H1 (cell line): ENCODE data around the gene KLHL30. TPM values are rescaled to one million over a fixed set of nuclear protein-coding genes. Genes with fewer than 3 reads are reported as not detected.

ENCODE experiments used
- CTCF ChIA-PET: fragments of 300-600 bp; sonication (Branson Sonifier 250); formaldehyde crosslinking; loops from one replicate; lab custom pipeline; 2021; ENCODE audit not compliant: partially characterized antibody; lab: Charles Lee
- POLR2A ChIA-PET: fragments of 300-600 bp; sonication (Branson Sonifier 250); formaldehyde crosslinking; loops from one replicate; lab custom pipeline; 2021; ENCODE audit warnings: inconsistent platforms; ENCODE audit not compliant: partially characterized antibody; lab: Charles Lee
- DNase-seq, 2 experiments: peaks; one replicate each; pipeline versions ENCODE4 v3.0.0 to v3.0.0-alpha.2; 2010 to 2022; ENCODE audit warnings: low spot score in 2 of 2, low read depth in 1 of 2, mixed read lengths in 1 of 2
- FAIRE-seq: peaks from 2 replicates; lab custom pipeline; 2011; peaks lifted over from hg19 to GRCh38; lab: Jason Lieb, UNC
- H2AFZ ChIP-seq: 2 replicates; pipeline ENCODE4 v1.8.1; 2012; ENCODE audit warnings: low read length, inconsistent platforms
- H2AK5ac ChIP-seq: 2 replicates; pipeline ENCODE4 v1.6.1; 2013; ENCODE audit warnings: low read depth, low read length
- H2BK120ac ChIP-seq: replicated peaks from 2 replicates; pipeline ENCODE3; 2013; ENCODE audit warnings: low read depth, low read length, inconsistent platforms
- H2BK12ac ChIP-seq: 2 replicates; pipeline ENCODE4 v1.6.1; 2013; ENCODE audit warnings: low read depth, low read length
- H2BK15ac ChIP-seq: 2 replicates; pipeline ENCODE4 v1.6.1; 2013; ENCODE audit warnings: low read length
- H2BK20ac ChIP-seq: 2 replicates; pipeline ENCODE4 v1.6.1; 2013; ENCODE audit warnings: low read length
- H2BK5ac ChIP-seq: 2 replicates; pipeline ENCODE4 v1.6.1; 2013; ENCODE audit warnings: low read depth, low read length
- H3K14ac ChIP-seq: 2 replicates; pipeline ENCODE4 v1.6.1; 2013; ENCODE audit warnings: inconsistent platforms; ENCODE audit not compliant: insufficient read length
- H3K18ac ChIP-seq: 2 replicates; pipeline ENCODE4 v1.6.1; 2013; ENCODE audit warnings: low read length; ENCODE audit errors: extremely low read depth
- H3K23ac ChIP-seq: 2 replicates; pipeline ENCODE4 v1.6.1; 2013; ENCODE audit warnings: inconsistent platforms; ENCODE audit not compliant: insufficient read length
- H3K23me2 ChIP-seq: 2 replicates; pipeline ENCODE4 v1.6.1; 2013; ENCODE audit warnings: low read depth, low read length
- H3K27ac ChIP-seq: 2 replicates; pipeline ENCODE4 v1.6.1; 2011; ENCODE audit warnings: low read depth, low read length, inconsistent platforms
- H3K27me3 ChIP-seq, 4 experiments: replicated peaks in 1 of 4; 1 replicate in 1 of 4; 2 replicates in 3 of 4; pipeline versions ENCODE4 v1.6.1 to v1.8.1; 2011 to 2013; ENCODE audit warnings: low read length in 3 of 4, mild to moderate bottlenecking in 3 of 4, inconsistent platforms in 2 of 4, mixed read lengths in 2 of 4, moderate library complexity in 1 of 4; ENCODE audit not compliant: control insufficient read depth in 3 of 4, insufficient read depth in 3 of 4; ENCODE audit errors: extremely low read depth in 1 of 4
- H3K36me3 ChIP-seq, 4 experiments: 2 replicates each; pipeline versions ENCODE4 v1.6.1 to v1.8.1; 2011 to 2013; ENCODE audit warnings: mild to moderate bottlenecking in 4 of 4, low read length in 3 of 4, moderate library complexity in 2 of 4, control low read depth in 1 of 4, inconsistent platforms in 1 of 4; ENCODE audit not compliant: insufficient read depth in 4 of 4, control insufficient read depth in 2 of 4
- H3K4ac ChIP-seq: replicated peaks from 2 replicates; pipeline ENCODE3; 2013; ENCODE audit warnings: low read length, low read depth, mixed read lengths, inconsistent platforms; ENCODE audit not compliant: insufficient read length
- H3K4me1 ChIP-seq, 4 experiments: replicated peaks in 1 of 4; 1 replicate in 1 of 4; 2 replicates in 3 of 4; pipeline versions ENCODE4 v1.6.1 to v1.8.1; 2011 to 2013; ENCODE audit warnings: low read length in 3 of 4, inconsistent platforms in 2 of 4, mixed read lengths in 1 of 4; ENCODE audit not compliant: insufficient read depth in 4 of 4, control insufficient read depth in 3 of 4
- H3K4me2 ChIP-seq, 2 experiments: 2 replicates each; pipeline versions ENCODE4 v1.6.1 to v1.8.1; 2011 to 2013; ENCODE audit warnings: low read depth in 2 of 2, low read length in 2 of 2, control low read depth in 1 of 2, inconsistent platforms in 1 of 2, mild to moderate bottlenecking in 1 of 2; ENCODE audit not compliant: insufficient read depth in 1 of 2
- H3K4me3 ChIP-seq, 4 experiments: fragments of 200-600, 300-600 bp in 1 of 4; sonication (generic), shearing (Covaris generic), sonication (Bioruptor Twin) in 1 of 4; 2 replicates each; pipeline versions ENCODE4 v1.5.1 to v1.8.1; 2011 to 2016; ENCODE audit warnings: low read length in 4 of 4, low read depth in 3 of 4, control low read depth in 2 of 4, inconsistent platforms in 2 of 4, mild to moderate bottlenecking in 2 of 4, mixed read lengths in 1 of 4, moderate library complexity in 1 of 4; ENCODE audit not compliant: insufficient read depth in 2 of 4; ENCODE audit errors: extremely low read depth in 1 of 4
- H3K56ac ChIP-seq: replicated peaks from 2 replicates; pipeline ENCODE3; 2013; ENCODE audit warnings: low read depth, mild to moderate bottlenecking, mixed read lengths, low read length, inconsistent platforms; ENCODE audit not compliant: insufficient read length
- H3K79me1 ChIP-seq: 2 replicates; pipeline ENCODE4 v1.6.1; 2013; ENCODE audit warnings: low read depth, low read length, control low read depth
- H3K79me2 ChIP-seq, 2 experiments: 2 replicates each; pipeline versions ENCODE4 v1.6.1 to v1.8.1; 2012 to 2013; ENCODE audit warnings: low read length in 2 of 2, mild to moderate bottlenecking in 2 of 2, inconsistent platforms in 1 of 2; ENCODE audit not compliant: insufficient read depth in 2 of 2, control insufficient read depth in 1 of 2
- H3K9ac ChIP-seq, 4 experiments: replicated peaks in 1 of 4; 1 replicate in 1 of 4; 2 replicates in 3 of 4; pipeline versions ENCODE4 v1.6.1 to v1.8.1; 2011 to 2013; ENCODE audit warnings: low read depth in 3 of 4, low read length in 3 of 4, control low read depth in 2 of 4, mild to moderate bottlenecking in 2 of 4, moderate library complexity in 2 of 4, inconsistent platforms in 1 of 4; ENCODE audit errors: extremely low read depth in 1 of 4
- H3K9me3 ChIP-seq, 2 experiments: 2 replicates each; pipeline versions ENCODE4 v1.6.1 to v1.8.1; 2012 to 2013; ENCODE audit warnings: mild to moderate bottlenecking in 2 of 2, moderate library complexity in 2 of 2, control low read depth in 1 of 2, inconsistent platforms in 1 of 2, low read depth in 1 of 2, low read length in 1 of 2, mixed read lengths in 1 of 2; ENCODE audit not compliant: insufficient read depth in 2 of 2
- H4K20me1 ChIP-seq, 2 experiments: replicated peaks in 1 of 2; 2 replicates each; pipeline versions ENCODE3 to v1.8.1; 2011 to 2013; ENCODE audit warnings: inconsistent platforms in 2 of 2, low read length in 2 of 2, mild to moderate bottlenecking in 1 of 2; ENCODE audit not compliant: insufficient read depth in 2 of 2, control insufficient read depth in 1 of 2
- H4K5ac ChIP-seq: 2 replicates; pipeline ENCODE4 v1.6.1; 2013; ENCODE audit warnings: low read length, low read depth, mixed read lengths, inconsistent platforms; ENCODE audit not compliant: insufficient read length
- H4K8ac ChIP-seq: 2 replicates; pipeline ENCODE4 v1.8.0; 2013; ENCODE audit warnings: mild to moderate bottlenecking, moderate library complexity, low read length, inconsistent platforms; ENCODE audit not compliant: insufficient read depth; ENCODE audit errors: extremely low read depth
- H4K91ac ChIP-seq: replicated peaks from 2 replicates; pipeline ENCODE3; 2013; ENCODE audit warnings: low read length, mixed read lengths, inconsistent platforms; ENCODE audit not compliant: insufficient read length
- RFX5 ChIP-seq: IDR thresholded peaks from 2 replicates; pipeline ENCODE4 v1.6.1; 2011; ENCODE audit warnings: low read depth, low read length, improper control_type of control experiment, borderline replicate concordance
- SUZ12 ChIP-seq: fragments of 200-600 bp; sonication (generic); IDR thresholded peaks from 2 replicates; pipeline ENCODE4 v1.6.1; 2012; ENCODE audit warnings: mild to moderate bottlenecking, inconsistent platforms, low read length, moderate library complexity, mixed read lengths
- WGBS, 2 experiments: shearing (Covaris generic) in 1 of 2; methylation state at CpG; one replicate each; pipeline versions ENCODE4 v1.1.6 to v1.1.7; 2013 to 2015; ENCODE audit warnings: low lambda C conversion rate in 2 of 2, mixed read lengths in 2 of 2, inconsistent platforms in 1 of 2, low coverage in 1 of 2, missing lambda C conversion rate in 1 of 2; ENCODE audit not compliant: insufficient replicate concordance in 2 of 2, insufficient coverage in 1 of 2, insufficient read length in 1 of 2; ENCODE audit errors: extremely low coverage in 1 of 2, missing lambda C conversion rate in 1 of 2; 5-methylcytosine and 5-hydroxymethylcytosine counted together
- polyA plus RNA-seq, 7 experiments: library from polyadenylated mRNA; depleted of rRNA in 3 of 7; stranded (reverse) in 5 of 7; unstranded in 2 of 7; fragments of >200 nt in 5 of 7; fragments of 200-250 nt in 2 of 7; gene quantifications; 1 replicate in 5 of 7; 2 replicates in 1 of 7; 4 replicates in 1 of 7; pipeline versions ENCODE4 v1.2.1 to v1.2.3, GENCODE V29; 2011 to 2013; ENCODE audit warnings: missing spikeins in 2 of 7, mixed read lengths in 2 of 7
- total RNA-seq: library from RNA; stranded (reverse); fragmentation: NEBNext Ultra II Directional; extraction: Animal tissue kit (Norgen Biotek cat#: 25700); gene quantifications from 2 replicates; pipeline ENCODE4 v1.2.1, GENCODE V29; 2021

The KLHL30 gene
- total and polyA plus RNA-seq, 2 of the 8 experiments (the other 6 are each of a cell fraction or from before 2014, with no cell fraction given): not detected

GRCh38 chr2:238149841-238150572, 11.5 kb downstream of the KLHL30 start:
- TF ChIP-seq RFX5 (no peak), SUZ12 (no peak)
- TF ChIP-seq, all 59 proteins: peak for 0
- H2BK120ac ChIP-seq: no peak overlapping the region
- no peaks in the 10 kb centered on the region for H3K23me2 ChIP-seq
- peaks cover 0 to 9% (median 5%) of the 10 kb centered on the region in 4 experiments; a peak in 6 of 7 replicates for H3K4me1 ChIP-seq
- H3K14ac ChIP-seq: no peak overlapping the region
- H3K4me3 ChIP-seq: no peak overlapping the region
- POLR2A ChIA-PET: no interaction called here
- no peaks in the 10 kb centered on the region for H3K79me2 ChIP-seq
- no peak overlapping the region for H3K4ac ChIP-seq
- no peak overlapping the region for H3K18ac ChIP-seq
- no peak overlapping the region for H4K5ac ChIP-seq
- no peak overlapping the region for H2AFZ ChIP-seq
- H3K9me3 ChIP-seq: no peaks in the 10 kb centered on the region
- DNase-seq (no peak), FAIRE-seq (no peak)
- H4K20me1 ChIP-seq: no peaks in the 10 kb centered on the region
- no peak overlapping the region for H2BK20ac ChIP-seq
- H3K23ac ChIP-seq: no peak overlapping the region
- no peaks in the 10 kb centered on the region for H3K79me1 ChIP-seq
- no peaks in the 10 kb centered on the region; a peak in 1 of 8 replicates for H3K36me3 ChIP-seq
- H3K27me3 ChIP-seq: peaks cover 0 to 2% (median under 1%) of the 10 kb centered on the region in 4 experiments; a peak in 1 of 7 replicates
- 96% methylated on average over 13 of the region's 14 CpGs; no CpG with 5 or more reads in 1 of the 2 experiments for WGBS, 2 experiments
- no peak overlapping the region for H3K56ac ChIP-seq
- CTCF ChIA-PET: interaction anchor here (1.8 to 2.8 kb wide), 2 partner anchors 10 to 49 kb away, joined by 5 to 19 read pairs; partner anchors contain the start of gene KLHL30
- H2AK5ac ChIP-seq: no peak overlapping the region
- no peak overlapping the region for H3K9ac ChIP-seq
- H2BK12ac ChIP-seq: peak overlapping the region; percentile 17; the same call in 1 of the 2 replicates
- H3K4me2 ChIP-seq: no peak overlapping the region
- H3K27ac ChIP-seq: no peak overlapping the region
- H4K91ac ChIP-seq: no peak overlapping the region
- no peak overlapping the region for H2BK5ac ChIP-seq
- no peak overlapping the region for H2BK15ac ChIP-seq
- peak overlapping the region; percentile 25; the same call in 1 of the 2 replicates for H4K8ac ChIP-seq
